ENCODE measurements around the gene PF4V1. TPM values are rescaled to one million over a fixed set of nuclear protein-coding genes. Genes with fewer than 3 reads are reported as not detected.

PF4V1 gene, protein sequence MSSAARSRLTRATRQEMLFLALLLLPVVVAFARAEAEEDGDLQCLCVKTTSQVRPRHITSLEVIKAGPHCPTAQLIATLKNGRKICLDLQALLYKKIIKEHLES
- not detected in 2 replicates for total RNA-seq

DNA sequence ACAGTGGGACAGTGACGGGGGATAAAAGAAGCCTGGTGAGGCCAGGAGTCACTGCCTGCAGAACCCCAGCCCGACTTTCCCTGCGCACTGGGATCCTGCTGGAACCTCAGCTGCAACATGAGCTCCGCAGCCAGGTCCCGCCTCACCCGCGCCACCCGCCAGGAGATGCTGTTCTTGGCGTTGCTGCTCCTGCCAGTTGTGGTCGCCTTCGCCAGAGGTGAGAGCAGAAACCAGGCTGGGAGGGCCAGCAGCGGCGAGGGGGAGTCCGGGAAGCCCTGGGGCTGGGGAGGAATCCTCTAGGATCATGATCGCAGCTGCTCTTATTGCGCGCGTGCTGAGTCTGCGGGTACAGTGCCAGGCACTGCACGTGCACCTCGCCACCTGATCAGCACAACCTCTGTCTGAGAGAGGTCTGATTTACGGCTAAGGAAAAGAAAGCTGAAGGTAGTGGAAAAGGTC is at the start of gene PF4V1:
PF4V1 (plus strand) TSS at position 51 of the 459 bp plus-strand sequence; CDS start at position 118, 67 bp downstream.

DNA sequence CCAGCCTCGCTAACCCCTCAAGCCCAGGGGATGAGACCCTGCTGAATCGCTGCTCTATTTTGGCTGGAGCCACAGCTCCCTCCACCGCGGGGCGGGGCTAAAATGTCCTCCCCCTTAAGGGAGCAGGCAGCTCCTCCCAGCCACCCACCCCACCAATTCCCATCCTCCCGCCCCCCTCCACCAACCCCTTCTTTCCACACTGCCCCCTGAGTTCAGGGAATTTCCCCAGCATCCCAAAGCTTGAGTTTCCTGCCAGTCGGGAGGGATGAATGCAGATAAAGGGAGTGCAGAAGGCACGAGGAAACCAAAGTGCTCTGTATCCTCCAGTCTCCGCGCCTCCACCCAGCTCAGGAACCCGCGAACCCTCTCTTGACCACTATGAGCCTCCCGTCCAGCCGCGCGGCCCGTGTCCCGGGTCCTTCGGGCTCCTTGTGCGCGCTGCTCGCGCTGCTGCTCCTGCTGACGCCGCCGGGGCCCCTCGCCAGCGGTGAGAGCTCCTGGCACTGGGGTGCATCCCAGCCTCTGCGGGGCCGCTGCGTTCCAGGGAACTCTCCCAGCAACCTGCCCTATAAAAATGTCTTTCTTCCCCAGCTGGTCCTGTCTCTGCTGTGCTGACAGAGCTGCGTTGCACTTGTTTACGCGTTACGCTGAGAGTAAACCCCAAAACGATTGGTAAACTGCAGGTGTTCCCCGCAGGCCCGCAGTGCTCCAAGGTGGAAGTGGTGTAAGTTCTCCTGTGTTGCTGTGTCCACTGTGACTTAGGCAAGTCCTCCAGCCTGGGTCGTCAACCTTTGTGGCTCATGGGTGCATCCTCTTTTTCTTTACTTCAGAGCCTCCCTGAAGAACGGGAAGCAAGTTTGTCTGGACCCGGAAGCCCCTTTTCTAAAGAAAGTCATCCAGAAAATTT is 16.5 kb upstream of the PF4V1 start, which contains the start of gene CXCL6:
CXCL6 (plus strand) TSS at position 306 of the 907 bp plus-strand sequence; CDS start at position 379, 73 bp downstream.

DNA sequence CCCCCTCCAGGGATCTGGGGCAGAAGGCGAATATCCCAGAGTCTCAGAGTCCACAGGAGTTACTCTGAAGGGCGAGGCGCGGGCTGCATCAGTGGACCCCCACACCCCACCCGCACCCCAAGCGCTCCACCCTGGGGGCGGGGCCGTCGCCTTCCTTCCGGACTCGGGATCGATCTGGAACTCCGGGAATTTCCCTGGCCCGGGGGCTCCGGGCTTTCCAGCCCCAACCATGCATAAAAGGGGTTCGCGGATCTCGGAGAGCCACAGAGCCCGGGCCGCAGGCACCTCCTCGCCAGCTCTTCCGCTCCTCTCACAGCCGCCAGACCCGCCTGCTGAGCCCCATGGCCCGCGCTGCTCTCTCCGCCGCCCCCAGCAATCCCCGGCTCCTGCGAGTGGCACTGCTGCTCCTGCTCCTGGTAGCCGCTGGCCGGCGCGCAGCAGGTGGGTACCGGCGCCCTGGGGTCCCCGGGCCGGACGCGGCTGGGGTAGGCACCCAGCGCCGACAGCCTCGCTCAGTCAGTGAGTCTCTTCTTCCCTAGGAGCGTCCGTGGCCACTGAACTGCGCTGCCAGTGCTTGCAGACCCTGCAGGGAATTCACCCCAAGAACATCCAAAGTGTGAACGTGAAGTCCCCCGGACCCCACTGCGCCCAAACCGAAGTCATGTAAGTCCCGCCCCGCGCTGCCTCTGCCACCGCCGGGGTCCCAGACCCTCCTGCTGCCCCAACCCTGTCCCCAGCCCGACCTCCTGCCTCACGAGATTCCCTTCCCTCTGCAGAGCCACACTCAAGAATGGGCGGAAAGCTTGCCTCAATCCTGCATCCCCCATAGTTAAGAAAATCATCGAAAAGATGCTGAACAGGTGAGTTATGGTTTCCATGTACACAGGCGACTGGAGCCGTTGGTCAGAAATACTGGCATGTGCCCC is 16.3 kb downstream of the PF4V1 start, which contains the start of gene CXCL1:
CXCL1 (plus strand) TSS at position 264 of the 926 bp plus-strand sequence; CDS start at position 342, 78 bp downstream.

Other genes with a start within 250 kb of the PF4V1 start
- gene RASSF6, start 232.9 kb upstream of the PF4V1 start, total RNA-seq = 1.3 and 1.8 TPM in 2 replicates
- 5.6 and 6.9 TPM in 2 replicates for gene CXCL8, start 112.7 kb upstream of the PF4V1 start, total RNA-seq
- 1.0 and 2.5 TPM in 2 replicates for gene CXCL6, start 16.6 kb upstream of the PF4V1 start, total RNA-seq
- 6.2 and 7.3 TPM in 2 replicates for gene CXCL1, start 16.1 kb downstream of the PF4V1 start, total RNA-seq
- gene PF4, start 128.7 kb downstream of the PF4V1 start, total RNA-seq = 0.50 and 2.1 TPM in 2 replicates
- gene PPBP, start 134.9 kb downstream of the PF4V1 start, total RNA-seq = 0.34 TPM in 1 of 2 replicates, not detected in the other
- gene CXCL5, start 145.4 kb downstream of the PF4V1 start, total RNA-seq = 5.9 and 7.6 TPM in 2 replicates
- gene CXCL3, start 185.4 kb downstream of the PF4V1 start, total RNA-seq = 2.4 and 4.6 TPM in 2 replicates
- 5.5 and 6.4 TPM in 2 replicates for gene CXCL2, start 245.9 kb downstream of the PF4V1 start, total RNA-seq